ENCODE data around the gene DCLK1.

- TF ChIP-seq CTCF (conservative IDR thresholded peaks at IDR 0.05; ENCODE audit: low read length): no peak
- TF ChIP-seq EZH2phosphoT487 (IDR thresholded peaks at IDR 0.05; ENCODE audit: borderline replicate concordance): no peak
Measured at GRCh38 chr13:36031490-36031889, 99.7 kb downstream of the DCLK1 start.

Measured in Loucy (cell line).